NCI-H1436 (cell line): ENCODE measurements around the gene PEX11A.
"Not testable (repeated sequence)": the region's sequence is repeated elsewhere in the genome, so short reads cannot be mapped to it uniquely, and the experiment has no call there.

ENCODE experiments used
- DNase-seq: peaks from one replicate; lab custom pipeline; 2025; lab: John Stamatoyannopoulos, UW

Gene PEX11A, protein sequence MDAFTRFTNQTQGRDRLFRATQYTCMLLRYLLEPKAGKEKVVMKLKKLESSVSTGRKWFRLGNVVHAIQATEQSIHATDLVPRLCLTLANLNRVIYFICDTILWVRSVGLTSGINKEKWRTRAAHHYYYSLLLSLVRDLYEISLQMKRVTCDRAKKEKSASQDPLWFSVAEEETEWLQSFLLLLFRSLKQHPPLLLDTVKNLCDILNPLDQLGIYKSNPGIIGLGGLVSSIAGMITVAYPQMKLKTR

DNA sequence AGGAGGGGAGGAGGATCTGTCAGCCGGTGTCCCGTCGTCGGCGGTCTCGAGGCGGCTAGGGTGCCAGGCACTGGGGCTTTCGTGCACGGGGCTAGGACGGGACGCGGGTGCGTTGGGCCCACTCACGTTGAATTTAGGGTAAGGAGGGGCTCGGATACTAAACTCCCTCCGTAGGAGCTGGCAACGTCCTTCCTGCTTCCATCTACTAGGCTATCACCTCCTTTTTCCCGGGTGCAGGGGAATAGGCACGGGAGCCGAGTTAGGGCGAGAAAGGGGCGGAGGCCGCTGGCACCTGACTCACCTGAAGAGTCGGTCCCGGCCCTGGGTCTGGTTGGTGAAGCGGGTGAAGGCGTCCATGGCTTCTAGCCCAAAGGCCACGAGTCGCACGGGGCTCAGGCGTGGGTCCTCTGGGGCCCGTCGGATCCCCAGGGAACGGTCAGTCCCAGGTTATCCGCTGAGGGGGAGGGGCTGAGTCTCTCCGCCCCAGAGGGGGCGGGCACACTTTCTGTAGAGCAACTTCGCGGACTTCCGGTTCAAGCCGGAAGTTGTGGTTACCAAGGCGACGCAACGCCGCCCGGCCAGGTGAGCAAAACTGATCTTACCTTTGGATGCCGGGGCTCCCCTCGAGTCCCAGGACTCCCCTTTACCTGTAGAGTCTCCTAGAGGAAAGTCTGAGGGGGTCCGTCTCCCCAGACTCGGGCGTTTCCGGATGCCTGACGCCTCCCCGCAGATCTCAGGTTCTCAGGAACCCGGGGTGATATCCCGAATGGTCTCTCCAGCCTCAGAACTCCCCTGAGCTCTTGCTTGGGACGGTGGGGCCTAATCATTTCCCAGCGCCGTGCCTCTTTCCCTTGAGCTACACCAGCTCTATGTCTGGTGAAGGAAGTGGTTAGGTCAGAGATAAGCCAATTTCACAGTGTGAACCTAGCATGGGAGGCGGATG is at the start of gene PEX11A, which contains the start of gene WDR93:
TSS of gene PEX11A (minus strand) at position 479 of the 943 bp plus-strand sequence. CDS start at position 357, 122 bp downstream.
TSS of gene WDR93 (plus strand) at position 536 of the 943 bp plus-strand sequence. CDS start 10,936 bp downstream, outside the sequence.
- DNase-seq: peak; percentile 86

DNA sequence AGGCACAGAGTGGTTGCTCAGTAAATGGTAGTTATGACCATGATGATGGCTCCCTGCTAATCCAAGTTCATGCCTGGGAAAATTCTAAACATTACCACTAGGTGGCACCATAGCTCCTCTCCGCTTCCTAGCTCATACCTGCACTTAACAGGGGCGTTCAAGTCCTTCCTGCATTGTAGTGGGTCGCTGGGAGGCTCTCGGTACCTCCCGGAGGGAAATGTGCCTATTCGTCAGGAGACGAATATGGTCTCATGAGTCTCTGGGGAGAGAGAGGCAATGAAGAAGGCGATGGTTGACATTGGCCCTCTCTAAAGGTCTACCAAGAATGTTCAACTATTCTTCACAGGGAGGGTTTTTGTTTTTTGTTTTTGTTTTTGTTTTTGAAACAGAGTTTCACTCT is 49.6 kb upstream of the PEX11A start:
- peak; percentile 69 for DNase-seq

DNA sequence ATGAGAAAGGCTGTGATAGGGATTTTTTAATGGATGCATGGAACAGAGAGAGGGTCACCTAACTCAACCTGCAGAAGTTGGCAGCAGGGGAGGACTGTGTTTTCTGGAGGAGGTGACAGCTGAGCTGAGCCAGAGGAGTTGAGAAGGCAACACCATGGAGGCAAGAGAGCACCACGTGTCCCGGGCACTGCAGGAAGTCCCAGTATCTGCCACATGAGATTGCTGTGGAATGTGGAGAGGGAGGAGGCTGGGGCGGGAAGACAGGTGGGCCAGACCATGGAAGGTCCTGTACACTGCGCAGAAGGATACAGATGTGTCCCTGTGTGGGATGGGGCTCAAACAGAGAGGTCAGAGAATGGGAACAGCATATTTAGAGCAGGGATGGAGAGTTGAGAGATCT is 45.2 kb upstream of the PEX11A start:
- no peak for DNase-seq

DNA sequence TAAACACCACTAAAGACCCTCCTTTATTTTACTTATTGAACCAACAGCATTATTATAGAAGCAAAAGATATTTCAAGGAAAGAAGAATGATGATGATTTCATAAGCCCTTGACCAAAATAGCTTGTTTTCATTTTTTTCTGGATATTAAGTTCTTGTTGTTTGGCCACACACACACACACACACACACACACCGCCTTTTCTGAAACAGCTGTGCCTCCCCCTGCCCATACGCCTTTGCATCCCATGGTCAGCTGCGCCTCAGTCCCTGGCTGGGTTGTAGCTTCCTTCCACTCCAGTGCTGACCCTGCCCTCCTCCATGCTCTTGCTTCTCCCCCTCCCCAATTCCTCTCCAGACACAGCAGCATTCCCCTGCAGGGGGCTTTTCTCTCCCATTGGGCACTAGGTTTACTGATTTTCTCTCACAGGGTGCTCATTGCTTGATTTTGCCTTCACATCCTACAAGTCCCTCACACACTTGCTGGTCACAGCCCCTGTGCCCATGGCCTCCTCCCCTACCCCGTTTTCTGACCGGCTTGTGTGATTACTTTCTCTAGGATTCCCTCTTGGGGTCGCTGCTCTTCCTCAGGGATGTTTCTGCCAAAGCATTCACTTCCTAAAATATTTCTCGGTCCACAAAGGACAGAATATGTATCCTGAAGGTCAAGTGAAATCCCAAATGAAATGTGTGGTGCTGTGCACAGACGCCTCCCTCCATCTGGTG is 42.1 kb upstream of the PEX11A start:
- no peak for DNase-seq

DNA sequence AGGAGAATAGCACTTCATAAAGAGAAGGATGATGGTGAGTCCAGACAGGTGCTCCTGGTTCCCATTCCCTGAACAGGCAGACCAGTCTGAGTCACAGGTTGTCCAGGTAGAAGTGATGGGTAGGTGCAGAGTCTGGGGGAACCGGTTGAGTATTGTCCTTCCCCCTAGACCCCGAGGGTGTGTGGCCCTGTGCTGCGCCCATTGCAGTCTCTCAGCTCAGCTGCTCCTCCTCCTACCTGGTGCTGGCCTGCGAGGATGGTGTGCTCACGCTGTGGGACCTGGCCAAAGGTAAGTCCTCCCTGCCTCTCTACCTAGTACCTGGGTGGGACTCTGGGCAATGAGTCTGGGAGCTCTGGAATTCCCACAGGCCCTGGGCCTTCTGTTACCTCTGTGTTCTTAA is 40.7 kb upstream of the PEX11A start:
- DNase-seq: no peak

DNA sequence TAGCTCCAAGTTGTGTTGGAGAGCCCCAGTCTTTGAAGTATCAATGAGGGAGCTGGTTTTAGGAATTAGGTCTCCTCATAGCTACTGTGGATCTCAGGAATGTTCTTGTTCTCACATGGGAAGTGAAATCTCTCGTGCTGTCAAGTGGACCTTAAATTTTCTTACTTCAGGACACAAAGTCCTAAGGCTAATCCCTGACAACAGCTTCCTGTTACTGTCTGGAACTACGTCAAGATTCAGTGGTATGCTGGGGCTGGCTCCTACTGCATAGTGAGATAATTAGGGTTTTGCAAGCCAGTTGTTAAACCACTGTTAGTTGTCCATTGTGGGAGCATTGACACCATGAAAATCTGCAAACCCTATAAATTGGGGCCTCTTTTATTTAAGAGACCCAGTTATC is 37.7 kb upstream of the PEX11A start:
- no peak for DNase-seq

DNA sequence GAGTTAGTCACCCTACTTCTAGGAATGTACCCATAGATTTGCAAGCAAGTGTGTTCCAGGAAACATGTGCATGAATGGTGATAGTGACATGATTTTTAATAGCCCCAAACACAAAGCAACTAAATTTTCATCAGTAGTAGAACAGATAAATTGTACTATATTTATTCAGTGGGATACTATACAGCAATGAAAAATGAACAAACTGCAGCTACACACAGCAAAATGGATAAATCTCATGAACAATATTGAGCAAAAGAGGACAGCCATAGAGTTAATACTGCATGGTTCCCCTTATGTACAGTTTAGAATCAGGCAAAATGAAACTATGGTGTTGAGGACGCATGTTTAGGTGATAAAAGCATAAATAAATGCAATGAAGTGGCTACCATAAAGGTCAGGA is 34.5 kb upstream of the PEX11A start:
- DNase-seq: no peak

DNA sequence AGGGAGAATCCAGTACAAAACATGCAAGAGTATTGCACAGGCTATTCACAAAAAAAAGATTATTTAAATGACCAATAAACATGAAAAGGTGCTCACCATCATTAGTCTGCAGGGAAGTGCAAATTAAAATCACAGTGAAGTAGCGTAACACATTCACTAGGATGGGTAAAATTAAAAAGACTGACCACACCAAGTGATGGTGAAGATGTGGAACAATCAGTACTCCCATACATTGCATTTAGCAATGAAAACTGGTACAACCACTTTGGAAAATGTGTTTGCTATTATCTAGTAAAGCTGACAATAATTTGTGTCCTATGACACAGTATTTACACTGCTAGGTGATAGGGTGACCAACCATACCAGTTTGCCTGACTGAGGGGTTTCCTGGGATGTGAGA is 34.1 kb upstream of the PEX11A start:
- no peak for DNase-seq

DNA sequence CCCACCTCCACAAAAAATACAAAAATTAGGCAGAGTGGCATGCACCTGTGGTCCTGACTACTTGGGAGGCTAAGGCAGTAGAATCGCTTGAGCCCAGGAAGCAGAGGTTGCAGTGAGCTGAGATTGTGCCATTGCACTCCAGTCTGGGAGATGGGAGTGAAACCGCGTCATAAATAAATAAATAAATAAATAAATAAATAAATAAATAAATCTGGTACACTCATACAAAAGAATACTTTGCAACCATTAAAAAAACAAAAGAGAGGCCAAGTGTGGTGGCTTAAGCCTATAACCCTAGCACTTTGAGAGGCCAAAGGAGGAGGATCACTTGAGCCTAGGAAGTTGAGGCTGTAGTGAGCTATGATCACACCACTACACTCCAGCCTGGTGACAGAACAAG is 32.5 kb upstream of the PEX11A start:
- DNase-seq: no peak

DNA sequence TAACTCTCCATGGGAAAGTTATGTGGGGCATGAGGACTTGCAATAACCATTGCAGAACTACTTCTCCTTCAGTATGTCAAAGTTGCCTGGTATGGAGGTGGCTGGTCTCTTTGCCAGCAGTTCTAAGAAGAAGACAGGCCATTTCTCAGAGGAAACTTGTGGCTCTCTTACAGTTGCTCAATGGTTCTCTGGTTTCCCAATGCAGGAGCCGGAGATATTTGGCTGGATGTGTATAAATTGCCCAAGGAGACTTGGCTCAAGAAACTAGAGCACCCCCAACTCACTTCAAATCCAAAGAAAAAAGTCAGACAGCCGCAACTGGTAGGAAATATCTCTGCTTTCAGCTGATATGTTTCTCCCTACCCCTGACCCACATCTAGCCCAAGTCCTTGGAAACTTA is 24.2 kb upstream of the PEX11A start:
- DNase-seq: no peak

DNA sequence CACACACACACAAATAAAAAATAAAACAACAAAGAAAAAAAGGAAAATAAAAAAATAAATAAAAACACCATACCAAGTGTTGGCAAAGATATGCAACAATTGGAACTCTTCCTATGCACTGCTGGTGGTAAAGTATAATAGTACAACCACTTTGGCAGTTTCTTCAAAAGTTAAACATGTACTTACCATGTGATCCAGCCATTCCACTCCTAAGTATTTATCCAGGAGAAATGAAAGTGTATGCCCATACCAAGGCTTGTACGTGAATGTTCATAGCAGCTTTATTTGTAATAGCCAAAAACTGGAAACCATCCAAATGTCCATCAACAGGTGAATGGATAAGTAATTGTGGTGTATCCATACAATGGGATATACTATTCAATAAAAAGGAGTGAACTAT is 17.0 kb upstream of the PEX11A start:
- DNase-seq: no peak

DNA sequence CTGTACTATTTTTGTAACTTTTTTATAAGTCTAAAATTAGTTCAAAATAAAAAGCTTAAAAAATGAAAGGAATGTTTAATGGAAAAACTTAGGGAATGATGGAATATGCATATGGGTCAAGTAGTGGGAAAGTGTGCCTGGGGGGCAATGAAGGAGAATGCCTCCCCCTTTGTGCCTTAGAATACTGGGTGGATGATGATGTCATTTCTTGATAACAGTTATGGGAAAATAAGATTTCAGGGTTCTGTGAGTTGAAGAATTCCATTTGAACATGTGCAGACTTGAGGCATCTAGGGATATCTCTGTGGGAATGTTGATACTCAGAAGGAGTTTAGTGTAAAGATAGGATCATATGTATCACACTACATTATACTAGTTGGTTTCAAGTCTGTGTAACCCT is 13.9 kb upstream of the PEX11A start:
- no peak for DNase-seq

DNA sequence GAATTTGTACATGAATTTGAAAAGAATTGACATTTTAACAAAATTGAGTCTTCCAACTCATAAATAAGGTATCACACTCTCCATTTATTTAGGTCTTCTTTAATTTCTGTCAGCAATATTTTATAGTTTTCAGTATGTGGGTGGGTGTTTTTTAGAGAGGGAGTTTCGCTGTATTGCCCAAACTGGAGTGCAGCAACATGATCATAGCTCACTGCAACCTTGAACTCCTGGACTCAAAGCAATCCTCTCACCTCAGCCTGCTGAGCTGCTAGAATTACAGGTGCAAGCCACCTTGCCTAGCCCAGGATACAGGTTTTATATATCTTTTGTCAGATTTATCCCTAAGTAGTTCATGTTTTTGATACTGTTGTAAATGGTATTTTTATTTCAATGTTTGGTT is 4.6 kb upstream of the PEX11A start:
- DNase-seq: no peak

DNA sequence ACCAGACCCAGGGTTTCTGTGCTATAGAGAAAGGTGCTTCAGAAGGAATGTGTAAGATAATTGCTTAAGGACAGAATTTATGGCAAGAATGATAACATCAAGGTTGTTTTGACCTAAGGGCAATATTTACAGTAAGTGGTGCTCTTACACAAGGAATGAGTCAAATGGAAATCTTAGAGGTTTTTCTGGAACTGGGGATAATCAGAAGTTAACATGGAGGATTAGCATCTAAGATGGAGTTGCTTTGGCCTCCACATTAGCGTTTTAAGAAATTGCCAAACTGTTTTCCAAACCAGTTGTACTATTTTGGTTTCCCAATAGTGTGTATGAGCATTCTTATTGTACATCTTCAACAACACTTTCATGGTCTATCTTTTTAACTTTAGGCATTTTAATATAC is 3.1 kb upstream of the PEX11A start:
- no peak for DNase-seq

DNA sequence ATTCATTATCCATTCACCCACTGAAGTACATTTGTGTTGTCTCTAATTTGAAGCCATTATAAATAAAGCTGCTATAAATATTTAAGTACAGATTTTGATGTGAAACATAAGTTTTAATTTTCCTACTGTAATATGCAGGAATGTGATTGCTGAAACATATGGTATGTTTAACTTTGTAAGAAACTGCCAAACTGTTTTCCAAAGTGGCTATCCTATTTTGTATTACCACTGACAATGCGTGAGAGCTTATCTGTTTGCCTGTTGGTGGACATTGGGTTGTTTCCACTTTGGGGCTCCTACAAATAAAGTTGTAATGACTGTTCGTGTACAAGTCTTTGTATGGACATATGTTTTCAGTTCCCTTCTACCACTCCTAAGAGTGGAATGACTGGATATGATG is 2.5 kb upstream of the PEX11A start:
- DNase-seq: no peak

DNA sequence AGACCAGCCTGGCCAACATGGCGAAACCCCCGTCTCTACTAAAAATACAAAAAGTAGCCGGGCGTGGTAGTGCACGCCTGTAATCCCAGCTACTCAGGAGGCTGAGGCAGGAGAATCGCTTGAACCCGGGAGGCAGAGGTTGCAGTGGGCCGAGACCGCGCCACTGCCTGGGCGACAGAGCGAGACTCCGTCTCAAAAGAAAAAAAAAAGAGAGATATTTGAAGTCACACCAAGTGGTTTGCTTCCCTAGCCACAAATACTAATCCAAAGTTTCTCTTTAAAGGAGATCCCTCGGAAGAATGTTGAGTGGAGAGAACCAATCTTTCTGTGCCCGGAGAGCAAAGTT is 651 bp downstream of the PEX11A start:
- not testable (repeated sequence) for DNase-seq

DNA sequence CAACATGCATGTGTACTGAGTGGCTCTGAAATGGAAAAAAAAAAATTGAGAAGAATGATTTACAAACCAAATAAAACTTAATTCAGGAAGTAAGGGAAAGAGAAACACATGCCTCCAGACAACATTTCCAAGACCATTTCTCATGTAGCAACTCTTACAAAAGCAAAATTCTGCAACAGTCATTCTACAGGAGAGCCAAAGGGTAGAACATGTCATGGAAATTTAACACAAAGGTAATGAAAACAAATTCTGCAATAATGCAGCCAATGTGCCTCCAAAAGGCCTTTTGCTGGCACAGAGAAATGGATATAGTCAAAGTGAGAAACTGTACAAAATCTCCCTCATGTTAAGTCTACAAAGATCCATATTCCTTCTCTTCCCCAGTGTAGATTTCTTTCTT is 4.0 kb downstream of the PEX11A start:
- DNase-seq: no peak

DNA sequence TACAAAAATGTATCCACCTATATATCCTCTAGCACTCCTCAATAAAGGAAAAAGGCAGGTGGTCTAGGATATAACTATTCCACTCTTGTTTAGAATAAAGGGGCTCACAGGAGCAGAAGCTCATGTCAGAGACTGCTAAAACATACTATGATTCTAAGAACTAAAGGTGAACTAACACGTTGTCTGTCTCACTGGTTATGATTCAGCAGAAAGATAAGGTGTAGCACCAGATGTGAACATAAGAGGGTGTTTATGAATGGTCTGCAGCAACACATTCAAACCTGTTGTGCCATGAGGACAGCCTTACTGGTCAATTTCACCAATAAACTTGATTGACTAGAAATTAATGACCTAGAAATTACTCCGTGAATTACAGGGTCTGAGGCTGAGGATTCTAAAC is 4.6 kb downstream of the PEX11A start:
- DNase-seq: no peak

DNA sequence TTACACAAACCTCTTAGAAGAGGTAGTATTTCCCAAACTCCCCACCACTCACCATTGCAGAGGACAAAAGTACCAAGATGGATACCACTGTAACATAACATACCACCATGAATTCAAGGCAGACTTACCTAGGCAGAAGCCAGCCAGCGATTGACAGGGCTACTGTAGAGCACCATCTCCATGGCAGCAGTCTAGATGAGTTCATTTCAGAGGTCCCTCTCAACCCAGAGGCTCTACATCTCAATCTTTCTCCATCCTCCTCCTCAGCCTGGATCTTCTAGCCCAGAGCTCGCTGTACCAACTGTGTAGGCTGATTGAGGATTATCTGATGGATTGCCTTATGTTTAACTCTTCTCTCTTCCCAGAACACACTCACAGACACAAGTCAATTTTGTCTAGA is 9.4 kb downstream of the PEX11A start:
- no peak for DNase-seq

DNA sequence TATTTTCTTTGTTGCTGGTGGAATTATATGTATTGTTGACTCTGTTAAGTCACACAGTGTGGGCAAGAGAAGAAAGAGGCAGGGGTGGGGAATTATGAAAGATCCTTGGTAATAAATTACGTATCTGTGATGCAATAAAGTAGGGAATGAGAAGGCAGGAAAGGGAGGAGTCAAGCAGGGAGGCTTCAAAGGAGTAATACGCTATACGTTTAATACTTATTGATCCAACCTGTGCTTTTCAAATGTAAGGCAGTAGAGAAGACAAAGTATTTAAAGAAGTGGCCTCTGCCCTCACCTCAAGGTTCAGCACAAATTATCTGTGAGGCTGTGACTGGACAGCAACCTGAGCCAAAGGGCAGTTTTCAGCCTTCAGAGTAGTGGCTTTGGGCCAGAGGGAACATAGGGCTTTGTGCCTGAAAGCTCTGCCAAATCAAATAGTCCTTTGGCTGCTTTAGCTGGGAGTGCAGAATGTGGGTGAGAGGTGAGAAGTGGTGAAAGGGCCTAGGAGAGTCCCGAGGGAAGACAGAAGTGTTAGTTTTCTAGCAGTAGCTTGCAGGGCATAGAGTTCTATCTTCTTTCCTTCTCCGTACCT is 10.2 kb downstream of the PEX11A start:
- DNase-seq: no peak

DNA sequence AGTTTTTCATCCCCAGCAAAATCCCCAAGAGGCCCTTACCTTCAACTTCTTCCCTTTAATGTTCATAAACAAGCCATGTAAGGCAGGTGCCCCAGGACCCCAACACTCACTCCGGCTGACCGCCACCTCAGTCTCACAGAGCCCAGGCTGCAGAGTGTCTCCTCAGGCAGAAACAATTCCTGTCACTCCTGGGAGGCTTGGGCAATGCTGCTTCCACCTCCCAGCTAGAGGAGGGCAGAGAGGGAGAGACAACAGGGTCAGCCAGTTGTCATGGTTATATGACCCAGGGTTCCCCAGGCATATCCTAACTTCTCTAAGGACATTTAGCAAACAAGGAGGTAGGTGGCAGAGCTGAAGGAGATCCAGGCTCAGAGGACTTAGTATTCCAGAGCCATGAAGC is 11.3 kb downstream of the PEX11A start, which contains the start of gene PLIN1:
TSS of gene PLIN1 (minus strand) at position 156 of the 400 bp plus-strand sequence. CDS start 1,878 bp downstream, outside the sequence.
- no peak for DNase-seq

DNA sequence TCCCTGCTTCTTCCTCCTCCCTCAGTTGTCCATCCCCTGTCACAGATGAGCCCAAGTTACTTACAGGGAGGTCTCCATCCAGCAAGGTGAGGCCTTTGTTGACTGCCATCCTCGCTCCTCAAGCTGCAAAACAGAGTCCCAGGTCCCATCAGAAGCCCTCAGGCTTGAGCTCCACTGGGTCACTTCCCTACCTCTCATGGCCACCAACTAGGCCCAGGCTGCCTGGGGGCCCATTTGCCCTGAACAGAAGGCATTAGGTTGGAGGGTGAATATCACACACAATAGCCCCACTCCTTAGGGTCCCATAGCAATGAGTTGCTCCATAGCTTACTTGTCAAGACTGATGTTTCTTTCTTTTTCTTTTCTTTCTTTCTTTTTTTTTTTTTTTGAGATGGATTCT is 13.2 kb downstream of the PEX11A start:
- DNase-seq: no peak
